PC-9 (cell line): ENCODE data around the gene SORCS2.

Source experiments
- EZH2 ChIP-seq: fragments of 200-600 bp; sonication (generic); IDR thresholded peaks from 2 replicates; pipeline ENCODE4 v1.8.0; 2017; ENCODE audit warnings: antibody characterized with exemption, low read depth
- TF ChIP-seq, protein P1 (sequence below): fragments of 200-600 bp; sonication (generic); conservative IDR thresholded peaks from 2 replicates; pipeline ENCODE4 v1.6.1; 2017; ENCODE audit warnings: mixed run types, antibody characterized with exemption, mild to moderate bottlenecking, moderate library complexity

DNA sequence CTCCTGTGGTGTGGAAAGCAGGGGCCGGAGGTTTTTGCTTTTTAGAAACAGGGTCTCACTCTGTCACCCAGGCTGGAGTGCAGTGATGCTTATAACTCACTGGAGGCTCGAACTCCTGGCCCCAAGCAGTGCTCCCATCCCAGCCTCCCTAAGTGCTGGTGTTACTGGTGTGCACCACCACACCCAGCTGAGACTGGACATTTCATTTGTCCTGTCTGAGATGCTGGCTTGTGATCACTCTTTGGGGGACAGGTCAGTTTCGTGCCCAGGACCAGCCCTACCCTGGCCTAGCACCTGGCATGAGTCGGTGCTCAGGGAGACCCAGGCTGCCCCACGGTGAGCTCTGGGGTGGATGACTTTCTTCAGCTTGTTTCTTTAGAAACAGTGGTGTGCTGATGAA, 231.1 kb downstream of the SORCS2 start:
- TF ChIP-seq, protein P1, sequence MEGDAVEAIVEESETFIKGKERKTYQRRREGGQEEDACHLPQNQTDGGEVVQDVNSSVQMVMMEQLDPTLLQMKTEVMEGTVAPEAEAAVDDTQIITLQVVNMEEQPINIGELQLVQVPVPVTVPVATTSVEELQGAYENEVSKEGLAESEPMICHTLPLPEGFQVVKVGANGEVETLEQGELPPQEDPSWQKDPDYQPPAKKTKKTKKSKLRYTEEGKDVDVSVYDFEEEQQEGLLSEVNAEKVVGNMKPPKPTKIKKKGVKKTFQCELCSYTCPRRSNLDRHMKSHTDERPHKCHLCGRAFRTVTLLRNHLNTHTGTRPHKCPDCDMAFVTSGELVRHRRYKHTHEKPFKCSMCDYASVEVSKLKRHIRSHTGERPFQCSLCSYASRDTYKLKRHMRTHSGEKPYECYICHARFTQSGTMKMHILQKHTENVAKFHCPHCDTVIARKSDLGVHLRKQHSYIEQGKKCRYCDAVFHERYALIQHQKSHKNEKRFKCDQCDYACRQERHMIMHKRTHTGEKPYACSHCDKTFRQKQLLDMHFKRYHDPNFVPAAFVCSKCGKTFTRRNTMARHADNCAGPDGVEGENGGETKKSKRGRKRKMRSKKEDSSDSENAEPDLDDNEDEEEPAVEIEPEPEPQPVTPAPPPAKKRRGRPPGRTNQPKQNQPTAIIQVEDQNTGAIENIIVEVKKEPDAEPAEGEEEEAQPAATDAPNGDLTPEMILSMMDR: no peak
- no peak for TF ChIP-seq EZH2
